T-helper 1 cell treated with Interleukin-12 subunit alpha and Interleukin-12 subunit beta and Interleukin-4 antibody, amounts not matched to agents 30 ng/mL and 1 ng/mL, for 36 hours (primary cell): ENCODE data around the gene NANS. TPM values are rescaled to one million over a fixed set of nuclear protein-coding genes. Genes with fewer than 3 reads are reported as not detected.

Experiments used
- intact Hi-C: fragments of 100-400 bp; cut with micrococcal nuclease; formaldehyde crosslinking; loops from one replicate; pipeline ENCODE4 v1.15.1; 2024
- total RNA-seq: library from RNA; stranded (reverse); gene quantifications from 2 replicates; pipeline ENCODE4 v1.2.3, GENCODE V29; 2022

The NANS gene
- total RNA-seq, 1 donor from 2014 or later: 59.5 TPM

- intact Hi-C loops: no loop called here
Observed at GRCh38 chr9:98037357-98037756, 19.2 kb upstream of the NANS start.

DNA sequence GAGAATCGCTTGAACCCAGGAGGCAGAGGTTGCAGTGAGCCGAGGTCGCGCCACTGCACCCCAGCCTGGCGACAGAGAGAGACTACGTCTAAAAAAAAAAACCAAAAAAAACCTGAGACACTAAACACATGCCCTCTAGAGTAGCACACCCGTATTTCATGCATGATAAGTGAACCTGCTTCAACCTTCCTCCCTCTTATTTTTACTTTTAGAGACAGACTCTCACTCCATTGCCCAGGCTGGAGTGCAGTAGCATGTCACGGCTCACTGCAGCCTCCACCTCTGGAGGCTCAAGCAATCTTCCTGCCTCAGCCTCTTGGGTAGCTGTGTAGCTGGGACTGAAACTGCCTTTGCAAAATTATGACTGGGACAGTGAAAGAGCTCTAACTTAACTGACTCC lies 17.6 kb upstream of the NANS start:
- intact Hi-C loops: no loop called here

- intact Hi-C loops: no loop called here
Observed at GRCh38 chr9:98039607-98040017, 16.9 kb upstream of the NANS start.

GRCh38 chr9:98040212-98040611 lies 16.3 kb upstream of the NANS start:
- intact Hi-C loops: no loop called here

DNA sequence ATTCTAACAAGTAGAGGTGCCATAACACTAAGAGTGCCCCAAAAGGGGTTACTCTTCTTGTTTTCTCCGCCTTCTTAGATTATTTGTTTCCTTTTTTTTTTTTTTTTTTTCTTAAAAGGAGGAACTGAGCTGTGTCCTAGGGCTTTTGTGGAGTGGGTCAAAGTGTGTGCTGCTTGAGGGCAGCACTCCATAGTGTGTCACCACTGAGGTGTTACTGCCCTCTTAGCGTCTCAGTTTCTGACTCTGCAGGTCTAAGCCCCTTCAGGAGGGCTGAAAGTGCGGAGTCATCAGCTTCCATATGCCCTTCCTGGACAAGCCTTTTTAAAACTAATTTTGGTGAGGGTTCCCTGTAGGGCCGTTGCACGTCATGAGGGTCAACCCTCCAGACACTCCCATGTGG lies 12.6 kb upstream of the NANS start:
- intact Hi-C loops: no loop called here

DNA sequence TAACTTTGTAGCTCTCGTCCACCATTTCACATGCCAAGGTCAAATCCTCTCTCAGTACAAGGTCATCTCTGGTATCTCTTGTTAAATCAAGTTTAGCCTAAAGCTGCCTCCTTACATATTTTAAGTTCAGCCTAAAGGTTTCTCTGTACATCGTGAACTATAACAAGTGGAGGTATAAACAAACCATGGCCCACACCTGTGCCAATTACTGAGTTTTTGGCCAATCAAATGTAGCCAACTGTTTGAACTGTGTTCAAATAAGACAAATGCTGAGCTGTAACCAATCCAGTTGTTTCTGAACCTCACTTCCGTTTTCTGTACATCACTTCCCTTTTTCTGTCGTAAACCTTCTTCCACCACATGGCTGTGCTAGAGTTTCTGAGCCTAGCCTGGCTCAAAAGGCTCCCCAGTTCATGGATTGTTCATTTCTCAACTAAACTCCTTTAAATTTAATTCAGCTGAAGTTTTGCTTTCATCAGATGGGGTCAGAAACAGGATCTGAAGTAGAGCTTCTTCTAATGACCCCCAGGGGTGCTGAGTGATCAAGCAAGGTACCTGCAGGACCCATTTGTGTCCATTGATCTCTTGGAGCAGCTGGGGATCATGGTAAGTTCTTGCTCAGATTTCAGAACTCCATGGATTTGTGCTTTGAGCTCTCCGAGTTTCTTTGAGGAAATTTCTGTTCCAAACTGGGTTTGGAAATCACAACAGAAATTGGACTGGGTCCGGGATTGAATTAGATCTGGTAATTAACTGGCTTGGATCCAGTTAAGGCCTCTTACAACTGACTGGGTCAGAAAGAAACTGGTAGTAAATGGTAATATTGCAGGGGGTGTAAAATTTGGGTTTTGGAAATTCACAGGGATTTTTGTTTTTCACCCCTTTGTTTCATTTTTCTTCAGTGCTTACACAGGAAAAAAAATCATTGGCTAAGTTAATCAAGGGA lies 11.0 kb upstream of the NANS start:
- intact Hi-C loops: loop anchor here (1.0 kb wide), 5 partner anchors 11 to 210 kb away; partner anchors contain the start of genes ANP32B, NANS, TBC1D2 and TRMO

- intact Hi-C loops: no loop called here
Observed at GRCh38 chr9:98046180-98046543, 10.4 kb upstream of the NANS start.

- intact Hi-C loops: no loop called here
Observed at GRCh38 chr9:98047002-98047401, 9.5 kb upstream of the NANS start.

DNA sequence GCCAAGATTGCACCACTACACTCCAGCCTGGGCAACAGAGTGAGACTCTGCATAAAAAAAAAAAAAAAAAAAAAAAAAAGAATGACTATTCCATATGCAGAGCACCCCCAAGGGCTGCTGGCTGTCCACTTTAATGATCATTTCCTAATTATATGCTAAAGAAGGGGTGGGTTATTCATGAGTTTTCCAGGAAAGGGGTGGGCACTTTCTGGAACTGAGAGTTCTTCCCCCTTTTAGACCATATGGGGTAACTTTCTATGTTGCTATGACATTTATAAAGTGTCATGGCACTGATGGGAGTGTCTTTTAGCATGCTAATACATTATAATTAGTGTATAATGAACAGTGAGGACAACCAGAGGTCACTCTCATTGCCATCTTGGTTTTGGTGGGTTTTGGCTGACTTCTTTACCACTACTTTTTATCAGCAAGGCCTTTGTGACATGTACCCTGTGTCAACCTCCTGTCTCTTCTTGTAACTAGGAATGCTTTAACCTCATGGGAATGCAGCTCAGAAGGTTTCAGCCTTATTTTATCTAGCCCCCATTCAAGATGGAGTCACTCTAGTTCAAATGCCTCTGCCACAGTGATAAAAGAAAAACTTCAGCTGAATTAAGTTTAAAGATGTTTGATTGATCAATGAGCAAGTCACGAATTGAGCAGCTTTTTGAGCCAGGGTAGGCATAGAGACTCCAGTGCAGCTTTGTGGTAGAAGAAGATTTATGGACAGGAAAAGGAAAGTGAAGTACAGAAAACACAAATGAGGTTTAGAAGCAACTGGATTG lies 7.1 kb upstream of the NANS start:
- intact Hi-C loops: loop anchor here (10.0 kb wide), 1 partner anchor 145 kb away; no protein-coding TSS in a partner anchor

GRCh38 chr9:98050351-98050750 lies 6.2 kb upstream of the NANS start:
- intact Hi-C loops: loop anchor here (10.0 kb wide), 1 partner anchor 146 kb away; no protein-coding TSS in a partner anchor

GRCh38 chr9:98054376-98054951 lies 2.1 kb upstream of the NANS start:
- intact Hi-C loops: loop anchor here (10.0 kb wide), 1 partner anchor 150 kb away; no protein-coding TSS in a partner anchor

DNA sequence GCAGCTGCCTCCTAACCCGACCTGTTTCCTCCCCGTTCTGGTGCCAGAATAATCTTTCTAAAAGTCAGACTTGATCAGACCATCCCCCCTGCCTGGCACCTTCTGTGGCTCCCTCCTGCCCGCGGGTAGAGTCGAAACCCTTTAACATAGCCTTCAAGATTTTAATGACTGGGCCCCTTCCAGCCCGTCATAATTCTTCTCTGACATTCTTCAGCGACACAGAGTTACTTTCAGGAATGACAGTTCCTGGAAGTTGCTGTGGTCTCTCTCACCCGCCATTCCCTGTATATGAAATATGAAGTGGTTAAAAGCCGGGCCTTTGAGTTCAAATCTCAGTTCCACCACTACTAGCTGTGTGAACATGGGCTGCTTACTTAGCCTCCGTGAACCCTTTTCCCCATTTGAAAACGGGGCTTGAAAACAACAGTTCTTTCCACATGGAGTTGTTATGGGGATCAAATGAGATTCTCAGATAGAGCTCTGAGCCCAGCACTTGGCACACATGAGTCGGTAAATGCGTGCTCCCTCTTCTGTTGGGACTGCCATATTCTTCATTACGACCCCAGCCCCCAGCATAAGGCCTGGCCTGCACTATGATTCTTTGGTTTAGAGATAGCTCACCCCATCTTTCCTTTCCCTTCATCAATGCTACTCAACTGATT lies 737 bp downstream of the NANS start:
- intact Hi-C loops: loop anchor here (1.0 to 10.0 kb wide), 5 partner anchors 17 to 360 kb away; partner anchors contain the start of gene XPA

DNA sequence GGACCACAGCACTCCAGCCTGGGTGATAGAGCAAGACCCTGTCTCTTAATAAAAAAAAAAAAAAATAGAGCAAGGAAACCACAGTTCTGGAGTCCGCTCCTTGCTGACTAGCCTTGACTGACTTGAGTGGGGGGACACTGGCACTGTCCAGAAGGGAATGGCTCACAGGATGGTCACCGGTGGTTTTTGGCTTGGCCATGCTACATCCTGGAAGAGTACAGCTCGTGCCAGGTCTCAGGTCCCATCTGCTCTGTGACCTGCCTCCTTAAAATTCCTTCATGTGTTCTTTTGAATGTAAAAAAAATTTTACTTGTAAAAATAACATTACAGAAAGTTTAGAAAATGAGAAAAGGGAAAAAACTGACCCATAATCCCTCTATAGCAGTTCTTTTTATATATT lies 5.6 kb downstream of the NANS start:
- intact Hi-C loops: no loop called here

DNA sequence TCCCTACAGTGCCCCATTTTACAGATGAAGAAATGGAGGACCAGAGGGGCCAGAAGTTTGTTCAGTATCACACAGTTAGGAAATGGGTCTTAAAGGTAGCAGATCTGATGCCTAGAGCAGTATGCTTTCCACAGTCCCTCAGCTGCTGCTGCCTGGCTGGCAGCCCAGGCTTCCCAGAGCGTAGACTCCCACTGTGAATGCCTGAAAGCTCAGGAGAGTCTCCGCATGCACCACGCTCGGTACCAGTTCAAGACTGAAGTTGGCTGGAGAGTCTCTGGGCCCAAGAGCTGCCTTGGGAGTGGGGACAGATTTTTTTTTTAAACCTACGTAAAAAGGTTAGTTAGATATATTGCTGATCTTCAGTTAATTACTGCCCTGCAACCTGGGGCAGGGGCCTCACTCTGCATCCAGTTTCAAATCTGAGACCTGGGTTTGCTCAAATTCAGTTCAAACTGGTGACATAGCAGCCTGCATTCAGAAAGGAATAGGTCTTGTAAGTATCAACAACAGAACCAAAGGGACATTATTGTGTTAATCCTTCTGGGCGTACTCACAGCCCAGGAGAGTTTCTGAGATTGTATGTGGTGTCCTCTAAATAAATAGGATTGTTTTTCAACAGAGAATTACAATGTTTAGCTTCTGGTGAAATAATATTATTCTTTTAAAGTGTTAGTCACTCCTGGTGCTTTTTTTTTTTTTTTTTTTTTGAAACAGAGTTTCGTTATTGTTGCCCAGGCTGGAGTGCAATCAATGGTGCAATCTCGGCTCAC lies 8.3 kb downstream of the NANS start:
- intact Hi-C loops: no loop called here

DNA sequence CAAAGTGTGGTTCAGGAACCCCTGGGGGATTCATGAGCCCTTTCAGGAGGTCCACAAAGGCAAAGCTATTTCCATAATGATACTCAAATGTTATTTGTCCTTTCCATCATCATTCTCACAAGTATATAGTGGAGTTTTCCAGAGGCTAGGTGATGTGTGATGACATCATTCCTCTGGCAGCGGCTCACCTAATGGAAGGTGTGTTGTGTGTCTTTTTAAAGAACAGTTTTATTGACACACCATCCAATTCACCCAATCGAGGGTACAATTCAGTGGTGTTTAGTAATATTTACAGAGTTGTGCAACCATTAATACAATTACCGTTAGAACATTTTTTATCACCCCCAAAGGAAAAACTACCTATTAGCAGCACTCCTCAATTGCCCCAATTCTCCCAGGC lies 9.7 kb downstream of the NANS start:
- intact Hi-C loops: no loop called here

DNA sequence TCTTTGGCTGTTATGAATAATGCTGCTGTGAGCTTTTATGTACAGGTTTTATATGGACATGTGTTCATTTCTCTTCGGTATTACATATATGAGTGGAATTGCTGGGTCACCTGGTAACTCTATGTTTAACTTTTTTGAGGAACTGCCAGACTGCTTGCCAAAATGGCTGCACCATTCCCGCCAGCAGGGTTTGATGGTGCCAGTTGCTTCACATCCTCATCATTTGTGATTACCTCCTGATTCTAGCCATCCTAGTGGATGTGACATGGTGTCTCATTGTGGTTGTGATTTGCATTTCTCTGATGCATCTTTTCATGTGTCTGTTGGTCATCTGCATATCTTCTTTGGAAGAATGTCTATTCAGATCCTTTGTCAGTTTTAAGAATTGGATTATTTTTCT lies 10.7 kb downstream of the NANS start:
- intact Hi-C loops: no loop called here

- intact Hi-C loops: no loop called here
Observed at GRCh38 chr9:98069551-98069950, 13.0 kb downstream of the NANS start.

- intact Hi-C loops: no loop called here
Observed at GRCh38 chr9:98070704-98071103, 14.2 kb downstream of the NANS start.

DNA sequence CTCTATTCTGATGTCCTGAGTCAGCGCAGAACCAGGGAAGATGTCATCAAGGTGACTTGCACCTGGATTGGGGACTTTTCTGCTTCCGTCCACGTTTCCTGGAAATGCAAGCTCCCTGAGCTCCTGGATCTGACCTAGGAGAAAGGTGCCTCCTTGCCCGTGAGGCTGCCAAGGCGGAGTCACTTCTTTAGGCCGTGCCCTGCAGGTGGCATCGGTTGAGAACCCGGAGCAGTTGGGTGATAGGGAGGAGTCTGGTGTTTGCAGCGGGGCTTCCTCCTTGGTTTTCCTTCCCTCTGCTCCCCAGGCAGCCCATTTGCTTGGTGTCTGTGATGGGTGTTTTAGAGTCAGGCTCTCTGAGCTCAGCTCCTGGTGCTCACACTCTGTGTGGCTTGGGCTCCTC lies 15.2 kb downstream of the NANS start:
- intact Hi-C loops: no loop called here
